ENCODE data around the gene HDAC11. TPM values are rescaled to one million over a fixed set of nuclear protein-coding genes. Genes with fewer than 3 reads are reported as not detected.

Gene HDAC11
- total and polyA plus RNA-seq, 9 of the 15 experiments (the other 6 are each of a cell fraction or from before 2014, with no cell fraction given): 0.60 to 6.0 (median 4.5) TPM

DNA sequence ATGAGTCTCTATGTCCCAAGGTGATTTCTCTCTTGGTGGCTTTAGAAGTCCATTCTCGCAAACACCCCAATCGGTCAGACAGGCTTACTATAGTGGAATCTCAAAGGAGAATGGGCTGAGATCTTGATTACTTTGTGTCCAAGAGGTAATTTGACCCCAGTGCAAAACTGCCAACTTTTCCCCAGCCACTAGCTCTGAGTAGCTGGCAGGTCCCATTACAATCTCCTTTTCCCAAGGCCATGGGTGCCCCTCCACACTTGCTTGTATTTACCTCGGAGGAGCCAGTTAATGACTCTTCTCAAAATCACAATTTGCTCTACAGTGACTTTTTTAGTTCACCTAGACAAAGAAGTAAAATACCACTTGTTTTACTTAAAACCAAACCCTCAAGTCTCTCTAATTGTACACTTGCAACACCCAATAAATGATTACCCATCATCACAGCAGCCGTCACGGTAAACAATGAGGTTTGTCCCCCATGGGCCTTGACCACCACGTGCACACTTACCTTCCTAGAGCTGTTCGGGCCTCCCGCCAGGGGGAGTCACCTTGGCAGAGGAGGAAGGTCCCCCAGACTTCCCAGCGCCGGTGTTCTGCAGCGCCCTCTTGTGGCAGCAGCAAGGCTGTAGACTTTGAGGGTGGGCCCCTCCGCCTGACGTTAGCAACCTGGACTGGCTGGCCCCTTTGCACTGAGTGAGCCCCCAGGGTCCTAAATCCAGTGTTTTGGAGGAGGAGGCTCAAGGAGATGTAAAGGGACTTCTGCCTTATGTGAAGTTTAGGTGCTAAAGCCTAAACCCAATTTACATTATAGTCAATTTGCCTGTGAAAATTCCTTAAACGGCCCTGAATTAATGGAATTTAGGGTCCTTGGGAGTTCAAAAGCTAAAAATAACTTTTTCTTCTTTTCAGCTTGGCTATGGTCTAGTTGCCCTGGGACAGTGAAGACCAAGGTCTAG, 18.7 kb upstream of the HDAC11 start (continued):
- TF ChIP-seq MYC (IDR thresholded peaks at IDR 0.05; ENCODE audit: low read depth, low read length): peak; percentile 75
- TF ChIP-seq MYC (CRISPR knock-in tag; IDR thresholded peaks at IDR 0.05; ENCODE audit: borderline replicate concordance, low read depth): no peak
- TF ChIP-seq, protein P1, sequence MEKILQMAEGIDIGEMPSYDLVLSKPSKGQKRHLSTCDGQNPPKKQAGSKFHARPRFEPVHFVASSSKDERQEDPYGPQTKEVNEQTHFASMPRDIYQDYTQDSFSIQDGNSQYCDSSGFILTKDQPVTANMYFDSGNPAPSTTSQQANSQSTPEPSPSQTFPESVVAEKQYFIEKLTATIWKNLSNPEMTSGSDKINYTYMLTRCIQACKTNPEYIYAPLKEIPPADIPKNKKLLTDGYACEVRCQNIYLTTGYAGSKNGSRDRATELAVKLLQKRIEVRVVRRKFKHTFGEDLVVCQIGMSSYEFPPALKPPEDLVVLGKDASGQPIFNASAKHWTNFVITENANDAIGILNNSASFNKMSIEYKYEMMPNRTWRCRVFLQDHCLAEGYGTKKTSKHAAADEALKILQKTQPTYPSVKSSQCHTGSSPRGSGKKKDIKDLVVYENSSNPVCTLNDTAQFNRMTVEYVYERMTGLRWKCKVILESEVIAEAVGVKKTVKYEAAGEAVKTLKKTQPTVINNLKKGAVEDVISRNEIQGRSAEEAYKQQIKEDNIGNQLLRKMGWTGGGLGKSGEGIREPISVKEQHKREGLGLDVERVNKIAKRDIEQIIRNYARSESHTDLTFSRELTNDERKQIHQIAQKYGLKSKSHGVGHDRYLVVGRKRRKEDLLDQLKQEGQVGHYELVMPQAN (IDR thresholded peaks at IDR 0.05; ENCODE audit: borderline replicate concordance): no peak
- peak; percentile 79 to 91 for TF ChIP-seq RAD21 (CRISPR knock-in tag; conservative IDR thresholded peaks at IDR 0.05 in 1 of 2, IDR thresholded peaks at IDR 0.05 in 1 of 2)
- peak; percentile 73; the same call in 1 of the 2 replicates for TF ChIP-seq EP400 (IDR thresholded peaks at IDR 0.05)
- TF ChIP-seq NFIC (IDR thresholded peaks at IDR 0.05): peak; percentile 79
- TF ChIP-seq CXXC5 (CRISPR knock-in tag; IDR thresholded peaks at IDR 0.05): peak; percentile 53
- TF ChIP-seq, protein P2, sequence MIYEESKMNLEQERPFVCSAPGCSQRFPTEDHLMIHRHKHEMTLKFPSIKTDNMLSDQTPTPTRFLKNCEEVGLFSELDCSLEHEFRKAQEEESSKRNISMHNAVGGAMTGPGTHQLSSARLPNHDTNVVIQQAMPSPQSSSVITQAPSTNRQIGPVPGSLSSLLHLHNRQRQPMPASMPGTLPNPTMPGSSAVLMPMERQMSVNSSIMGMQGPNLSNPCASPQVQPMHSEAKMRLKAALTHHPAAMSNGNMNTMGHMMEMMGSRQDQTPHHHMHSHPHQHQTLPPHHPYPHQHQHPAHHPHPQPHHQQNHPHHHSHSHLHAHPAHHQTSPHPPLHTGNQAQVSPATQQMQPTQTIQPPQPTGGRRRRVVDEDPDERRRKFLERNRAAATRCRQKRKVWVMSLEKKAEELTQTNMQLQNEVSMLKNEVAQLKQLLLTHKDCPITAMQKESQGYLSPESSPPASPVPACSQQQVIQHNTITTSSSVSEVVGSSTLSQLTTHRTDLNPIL (CRISPR knock-in tag; IDR thresholded peaks at IDR 0.05): no peak
- TF ChIP-seq, protein P3, sequence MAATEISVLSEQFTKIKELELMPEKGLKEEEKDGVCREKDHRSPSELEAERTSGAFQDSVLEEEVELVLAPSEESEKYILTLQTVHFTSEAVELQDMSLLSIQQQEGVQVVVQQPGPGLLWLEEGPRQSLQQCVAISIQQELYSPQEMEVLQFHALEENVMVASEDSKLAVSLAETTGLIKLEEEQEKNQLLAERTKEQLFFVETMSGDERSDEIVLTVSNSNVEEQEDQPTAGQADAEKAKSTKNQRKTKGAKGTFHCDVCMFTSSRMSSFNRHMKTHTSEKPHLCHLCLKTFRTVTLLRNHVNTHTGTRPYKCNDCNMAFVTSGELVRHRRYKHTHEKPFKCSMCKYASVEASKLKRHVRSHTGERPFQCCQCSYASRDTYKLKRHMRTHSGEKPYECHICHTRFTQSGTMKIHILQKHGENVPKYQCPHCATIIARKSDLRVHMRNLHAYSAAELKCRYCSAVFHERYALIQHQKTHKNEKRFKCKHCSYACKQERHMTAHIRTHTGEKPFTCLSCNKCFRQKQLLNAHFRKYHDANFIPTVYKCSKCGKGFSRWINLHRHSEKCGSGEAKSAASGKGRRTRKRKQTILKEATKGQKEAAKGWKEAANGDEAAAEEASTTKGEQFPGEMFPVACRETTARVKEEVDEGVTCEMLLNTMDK (IDR thresholded peaks at IDR 0.05; ENCODE audit: borderline replicate concordance, insufficient read depth, low read depth, low read length, poor library complexity, severe bottlenecking): peak; percentile 80
- peak; percentile 82 for TF ChIP-seq RB1 (IDR thresholded peaks at IDR 0.05; ENCODE audit: low read depth)
- no peak for TF ChIP-seq XRCC4 (IDR thresholded peaks at IDR 0.05; ENCODE audit: extremely low read depth, insufficient read depth, insufficient read length)
- TF ChIP-seq ZNF239 (CRISPR knock-in tag; IDR thresholded peaks at IDR 0.05): no peak
- 0 out of 2 replicates have a peak, but pooled peaks have one; percentile 49 for TF ChIP-seq CREM (IDR thresholded peaks at IDR 0.05; ENCODE audit: low read depth)
- TF ChIP-seq NRF1 (conservative IDR thresholded peaks at IDR 0.05 in 1 of 2, IDR thresholded peaks at IDR 0.05 in 1 of 2): peak in 1 of 2 experiments; percentile 8; a peak in 1 of 4 replicates
- peak; percentile 45; the same call in 1 of the 2 replicates for TF ChIP-seq SPI1 (IDR thresholded peaks at IDR 0.05; ENCODE audit: borderline replicate concordance, low read depth, low read length)
- TF ChIP-seq SP1 (CRISPR knock-in tag; IDR thresholded peaks at IDR 0.05): 0 out of 2 replicates have a peak, but pooled peaks have one; percentile 40
- TF ChIP-seq RCOR1 (IDR thresholded peaks at IDR 0.05; ENCODE audit: borderline replicate concordance in 1 of 2, low read depth in 2 of 2, low read length in 2 of 2): peak in 1 of 2 experiments; percentile 58; a peak in 1 of 4 replicates
- TF ChIP-seq, protein P4, sequence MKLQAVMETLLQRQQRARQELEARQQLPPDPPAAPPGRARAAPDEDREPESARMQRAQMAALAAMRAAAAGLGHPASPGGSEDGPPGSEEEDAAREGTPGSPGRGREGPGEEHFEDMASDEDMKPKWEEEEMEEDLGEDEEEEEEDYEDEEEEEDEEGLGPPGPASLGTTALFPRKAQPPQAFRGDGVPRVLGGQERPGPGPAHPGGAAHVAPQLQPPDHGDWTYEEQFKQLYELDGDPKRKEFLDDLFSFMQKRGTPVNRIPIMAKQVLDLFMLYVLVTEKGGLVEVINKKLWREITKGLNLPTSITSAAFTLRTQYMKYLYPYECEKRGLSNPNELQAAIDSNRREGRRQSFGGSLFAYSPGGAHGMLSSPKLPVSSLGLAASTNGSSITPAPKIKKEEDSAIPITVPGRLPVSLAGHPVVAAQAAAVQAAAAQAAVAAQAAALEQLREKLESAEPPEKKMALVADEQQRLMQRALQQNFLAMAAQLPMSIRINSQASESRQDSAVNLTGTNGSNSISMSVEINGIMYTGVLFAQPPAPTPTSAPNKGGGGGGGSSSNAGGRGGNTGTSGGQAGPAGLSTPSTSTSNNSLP (IDR thresholded peaks at IDR 0.05; ENCODE audit: borderline replicate concordance, low read depth, low read length): no peak
- TF ChIP-seq MTA3 (IDR thresholded peaks at IDR 0.05; ENCODE audit: borderline replicate concordance): 0 out of 2 replicates have a peak, but pooled peaks have one; percentile 16

All from K562 (cell line).